Ovary (tissue), 9 donors: ENCODE data around the gene NKAIN2. TPM values are rescaled to one million over a fixed set of nuclear protein-coding genes. Genes with fewer than 3 reads are reported as not detected.
"Not testable (repeated sequence)": the region's sequence is repeated elsewhere in the genome, so short reads cannot be mapped to it uniquely, and the experiment has no call there.

Experiments
- DNase-seq, 5 donors: peaks; one replicate each; pipeline ENCODE4 v3.0.0-alpha.2; 2019 to 2020
- H3K27ac ChIP-seq, 2 donors: fragments of 200-600 bp; one replicate each; pipeline versions ENCODE4 v1.5.1 to v1.8.0; 2019 to 2022
- H3K27me3 ChIP-seq: fragments of 200-600 bp; one replicate; pipeline ENCODE4 v1.8.0; 2022
- H3K36me3 ChIP-seq: fragments of 200-600 bp; sonication (generic); one replicate; pipeline ENCODE4 v1.5.1; 2019
- H3K4me1 ChIP-seq: one replicate; pipeline ENCODE4 v1.8.1; 2013; ENCODE audit warnings: mild to moderate bottlenecking, moderate library complexity; ENCODE audit not compliant: insufficient read depth
- H3K4me3 ChIP-seq: fragments of 200-600 bp; sonication (generic); one replicate; pipeline ENCODE4 v1.5.1; 2017
- H3K9me3 ChIP-seq, 2 donors: fragments of 200-600 bp in 1 of 2; sonication (generic) in 1 of 2; one replicate each; pipeline versions ENCODE4 v1.5.1 to v1.8.1; 2013 to 2019; ENCODE audit warnings: mild to moderate bottlenecking in 1 of 2, moderate library complexity in 1 of 2
- CTCF ChIP-seq, 3 donors: fragments of 450-650 bp in 2 of 3; fragments of 200-600 bp in 1 of 3; IDR thresholded peaks; one replicate each; pipeline versions ENCODE4 v1.5.1 to v1.8.0; 2016 to 2022; ENCODE audit warnings: antibody characterized with exemption in 3 of 3, mild to moderate bottlenecking in 1 of 3
- EP300 ChIP-seq: sonication (generic); formaldehyde crosslinking; IDR thresholded peaks from one replicate; pipeline ENCODE4 v1.6.1; 2017; ENCODE audit warnings: antibody characterized with exemption
- POLR2A ChIP-seq: fragments of 450-650 bp; IDR thresholded peaks from one replicate; pipeline ENCODE4 v1.6.1; 2017; ENCODE audit warnings: antibody characterized with exemption, mild to moderate bottlenecking, moderate library complexity
- WGBS, 3 donors: extraction: QIAGEN DNeasy Blood & Tissue Kit in 1 of 3; methylation state at CpG; one replicate each; pipeline versions ENCODE4 v1.1.5 to v1.1.7; 2013 to 2017; 5-methylcytosine and 5-hydroxymethylcytosine counted together
- intact Hi-C, 4 donors: fragments of 100-400 bp; cut with DNase I; formaldehyde crosslinking; loops; one replicate each; pipeline versions ENCODE4 v1.11.0 to v1.15.1; 2022 to 2023
- polyA plus RNA-seq, 2 donors: library from polyadenylated mRNA; stranded (reverse); fragments of 200-250 nt in 1 of 2; fragments of 350-450 nt in 1 of 2; fragmentation: Illumina TruSeq in 1 of 2; extraction: RNeasy Lipid Tissue Mini Kit (QIAGEN cat#74804) in 1 of 2; gene quantifications; one replicate each; pipeline ENCODE4 v1.2.3, GENCODE V29; 2013 to 2014
- total RNA-seq, 7 donors: library from RNA; depleted of rRNA in 2 of 7; stranded (reverse); fragments of >200 nt in 2 of 7; fragmentation: NEBNext Ultra II Directional in 3 of 7; extraction: Animal tissue kit (Norgen Biotek cat#: 25700) in 3 of 7; gene quantifications; one replicate each; pipeline versions ENCODE4 v1.1.0 to v1.2.4, GENCODE V29; 2016 to 2023
- donor health status: DM: no; HTN: no; CAD: no; lungs with moderate emphysema.
- donor health status: DM: no; HTN: no; CAD: no.
- donor health status: Bipolar disorder and iron deficiency.
- donor health status: DM: yes; HTN: yes; CAD: no.
- donor health status: DM: no; HTN: no; CAD: no.
- donor health status: DM: yes; HTN: yes; CAD: no.

Gene NKAIN2
- total and polyA plus RNA-seq, 9 donors, result 0.13 to 1.0 (median 0.40) TPM; not detected in 4

GRCh38 chr6:124389127-124389526 is 585.5 kb downstream of the NKAIN2 start:
- H3K36me3 ChIP-seq, result no peaks in the 10 kb centered on the region
- TF ChIP-seq CTCF (IDR thresholded peaks at IDR 0.05) (no peak), EP300 (no peak), POLR2A (no peak)
- no peak overlapping the region for H3K27ac ChIP-seq
- intact Hi-C loops, result no loop called here
- no peaks in the 10 kb centered on the region for H3K27me3 ChIP-seq
- no peak overlapping the region for H3K4me3 ChIP-seq
- DNase-seq, result no peak
- H3K9me3 ChIP-seq, result no peaks in the 10 kb centered on the region
- no peaks in the 10 kb centered on the region for H3K4me1 ChIP-seq

GRCh38 chr6:124393536-124393935 is 589.9 kb downstream of the NKAIN2 start:
- Histone ChIP-seq H3K4me1 (no peaks in the 10 kb centered on the region), H3K9me3 (no peaks in the 10 kb centered on the region), H3K4me3 (no peak overlapping the region), H3K36me3 (no peaks in the 10 kb centered on the region), H3K27ac (no peak overlapping the region), H3K27me3 (no peaks in the 10 kb centered on the region)
- no peak for DNase-seq
- TF ChIP-seq CTCF (IDR thresholded peaks at IDR 0.05), result no peak
- no peak for TF ChIP-seq EP300
- TF ChIP-seq POLR2A, result no peak
- 91 to 97% (median 92%) methylated on average over 4 of the region's 4 CpGs for WGBS, 3 donors
- intact Hi-C loops, result no loop called here

- intact Hi-C loops, result no loop called here
- Histone ChIP-seq H3K36me3 (no peaks in the 10 kb centered on the region), H3K27ac (no peak overlapping the region), H3K27me3 (no peaks in the 10 kb centered on the region), H3K4me1 (no peaks in the 10 kb centered on the region), H3K9me3 (no peaks in the 10 kb centered on the region), H3K4me3 (no peak overlapping the region)
- no peak for DNase-seq
- WGBS, 3 donors, result 75 to 87% (median 85%) methylated on average over 2 of the region's 2 CpGs
- no peak for TF ChIP-seq CTCF (IDR thresholded peaks at IDR 0.05)
- TF ChIP-seq EP300, result no peak
- TF ChIP-seq POLR2A, result no peak
Measured at GRCh38 chr6:124396361-124396760, 592.7 kb downstream of the NKAIN2 start.

DNA sequence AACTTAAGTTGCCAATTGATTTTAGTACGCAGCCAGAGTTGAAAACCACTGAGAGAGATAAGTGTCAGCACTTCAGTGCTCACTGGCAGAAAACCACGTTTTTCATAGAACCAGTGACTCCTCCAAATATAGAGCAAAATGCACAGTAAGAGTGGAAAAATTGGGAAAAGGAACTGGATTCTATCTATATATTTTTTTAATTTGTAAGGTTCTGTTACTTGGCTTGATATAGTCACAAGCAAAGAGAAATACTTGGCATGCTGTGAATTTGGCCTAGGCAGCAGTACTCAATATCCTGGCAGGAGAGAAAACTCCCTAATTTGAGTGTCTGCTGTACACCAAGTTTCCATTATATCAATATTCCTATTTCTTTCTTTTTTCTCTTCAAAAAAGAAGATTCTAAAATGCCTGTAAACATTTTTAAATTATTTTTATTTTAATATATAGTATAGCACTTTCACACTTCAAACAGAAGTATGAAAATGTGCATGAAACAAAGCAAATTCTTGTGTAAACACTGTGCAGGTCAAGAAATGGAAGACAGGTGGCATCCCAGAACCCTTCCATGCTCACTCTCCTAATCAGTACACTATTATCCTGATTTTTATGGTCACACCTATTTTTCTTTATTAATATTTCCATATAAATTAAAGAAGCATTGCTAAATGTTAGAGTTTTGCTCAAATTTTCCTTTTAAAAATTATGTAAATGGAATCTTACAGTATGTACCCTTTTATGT is 596.8 kb downstream of the NKAIN2 start:
- H3K4me3 ChIP-seq, result no peak overlapping the region
- TF ChIP-seq CTCF (IDR thresholded peaks at IDR 0.05) (no peak), EP300 (no peak), POLR2A (no peak)
- no peak overlapping the region for H3K27ac ChIP-seq
- intact Hi-C loops, result no loop called here
- no peaks in the 10 kb centered on the region for H3K9me3 ChIP-seq
- WGBS, 3 donors, result 21 to 33% (median 25%) methylated on average over 2 of the region's 2 CpGs
- H3K4me1 ChIP-seq, result no peaks in the 10 kb centered on the region
- H3K27me3 ChIP-seq, result no peaks in the 10 kb centered on the region
- no peak for DNase-seq
- H3K36me3 ChIP-seq, result no peaks in the 10 kb centered on the region

DNA sequence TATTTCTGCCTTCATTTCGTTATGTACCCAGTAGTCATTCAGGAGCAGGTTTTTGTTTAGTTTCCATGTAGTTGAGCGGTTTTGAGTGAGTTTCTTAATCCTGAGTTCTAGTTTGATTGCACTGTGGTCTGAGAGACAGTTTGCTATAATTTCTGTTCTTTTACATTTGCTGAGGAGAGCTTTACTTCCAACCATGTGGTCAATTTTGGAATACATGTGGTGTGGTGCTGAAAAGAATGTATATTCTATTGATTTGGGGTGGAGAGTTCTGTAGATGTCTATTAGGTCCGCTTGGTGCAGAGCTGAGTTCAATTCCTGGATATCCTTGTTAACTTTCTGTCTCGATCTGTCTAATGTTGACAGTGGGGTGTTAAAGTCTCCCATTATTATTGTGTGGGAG is 606.8 kb downstream of the NKAIN2 start:
- H3K36me3 ChIP-seq, H3K4me3 ChIP-seq, H3K27me3 ChIP-seq, DNase-seq, intact Hi-C loops, H3K9me3 ChIP-seq, H3K27ac ChIP-seq, H3K4me1 ChIP-seq: not testable (repeated sequence)
- WGBS, 3 donors, result 78 to 83% (median 82%) methylated on average over 4 of the region's 4 CpGs

DNA sequence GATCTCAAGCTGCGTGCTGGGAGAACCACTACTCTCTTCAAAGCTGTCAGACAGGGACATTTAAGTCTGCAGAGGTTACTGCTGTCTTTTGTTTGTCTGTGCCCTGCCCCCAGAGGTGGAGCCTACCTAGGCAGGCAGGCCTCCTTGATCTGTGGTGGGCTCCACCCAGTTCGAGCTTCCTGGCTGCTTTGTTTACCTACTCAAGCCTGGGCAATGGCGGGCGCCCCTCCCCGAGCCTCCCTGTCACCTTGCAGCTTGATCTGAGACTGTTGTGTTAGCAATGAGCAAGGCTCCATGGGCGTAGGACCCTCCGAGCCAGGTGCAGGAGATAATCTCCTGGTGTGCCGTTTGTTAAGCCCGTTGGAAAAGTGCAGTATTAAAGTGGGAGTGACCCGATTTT is 609.0 kb downstream of the NKAIN2 start:
- H3K9me3 ChIP-seq, intact Hi-C loops, H3K36me3 ChIP-seq, H3K4me3 ChIP-seq, DNase-seq, H3K27ac ChIP-seq, H3K27me3 ChIP-seq, H3K4me1 ChIP-seq: not testable (repeated sequence)
- WGBS, 3 donors, result 74 to 84% (median 83%) methylated on average over 9 to 10 of the region's 10 CpGs
